Tibial nerve (tissue), 3 donors: ENCODE data around the gene WBP4.
"Not testable (repeated sequence)": the region's sequence is repeated elsewhere in the genome, so short reads cannot be mapped to it uniquely, and the experiment has no call there.

Experiments used
- CTCF ChIP-seq, 5 experiments: fragments of 200-600 bp in 3 of 5; fragments of 450-650 bp in 2 of 5; sonication (generic) in 3 of 5; IDR thresholded peaks; one replicate each; pipeline ENCODE4 v1.5.1; 2016 to 2019; ENCODE audit warnings: antibody characterized with exemption in 5 of 5, mild to moderate bottlenecking in 3 of 5, moderate library complexity in 2 of 5
- POLR2A ChIP-seq, 2 donors: fragments of 450-650 bp; IDR thresholded peaks; one replicate each; pipeline ENCODE4 v1.6.1; 2017; ENCODE audit warnings: antibody characterized with exemption in 2 of 2, mild to moderate bottlenecking in 2 of 2, moderate library complexity in 2 of 2

DNA sequence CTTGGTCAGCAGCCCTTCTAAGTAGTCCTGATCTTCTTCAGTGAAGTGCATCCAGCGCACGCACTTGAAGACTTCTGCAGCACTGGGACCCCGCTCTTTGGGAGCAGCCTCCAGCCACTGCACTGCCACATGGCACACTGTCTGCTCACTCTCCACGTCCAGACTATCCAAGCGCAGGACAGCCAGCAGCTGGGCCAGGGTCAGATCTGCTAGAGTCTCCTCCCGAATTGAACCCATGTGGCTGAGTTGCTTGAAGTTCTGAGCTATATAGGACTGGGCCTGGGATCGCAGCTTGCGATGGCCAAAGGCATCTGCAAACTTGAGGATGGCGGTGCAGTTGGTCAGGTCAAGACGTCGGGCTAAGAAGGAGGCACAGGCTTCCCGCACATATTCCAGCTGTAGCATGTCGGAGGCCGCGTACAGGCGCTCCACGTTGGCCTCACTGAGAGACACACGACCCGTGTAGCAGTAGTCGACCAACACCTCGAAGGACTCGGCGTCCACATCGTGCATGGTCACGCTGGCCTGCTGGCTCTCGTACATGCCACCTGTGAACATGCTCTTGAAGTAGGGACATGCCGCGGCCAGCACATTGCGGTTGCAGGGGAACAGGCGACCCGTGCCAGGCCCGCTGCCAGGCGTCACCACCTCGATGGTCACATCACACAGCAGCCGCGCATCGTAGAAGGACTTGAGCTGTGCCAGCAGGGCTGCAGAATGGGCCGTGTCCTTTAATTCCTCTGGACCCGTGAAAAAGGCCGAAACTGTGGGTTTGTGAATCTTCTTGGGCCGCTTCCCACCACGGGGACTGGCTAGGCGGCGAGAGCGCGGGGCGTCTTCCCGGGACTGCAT, 70.6 kb downstream of the WBP4 start:
- TF ChIP-seq CTCF, POLR2A (IDR thresholded peaks at IDR 0.05): not testable (repeated sequence)
